Placental epithelial cell (primary cell): Measurements from ENCODE around the gene FTL. TPM values are rescaled to one million over a fixed set of nuclear protein-coding genes. Genes with fewer than 3 reads are reported as not detected.

Experiments
- small RNA-seq: library from RNA; depleted of rRNA; stranded (forward); fragments of <200 nt; gene quantifications from one replicate; pipeline ENCODE3, GENCODE V24; 2012
- total RNA-seq: library from RNA; depleted of rRNA; stranded (reverse); fragments of >200 nt; gene quantifications from 2 replicates; pipeline ENCODE4 v1.2.3, GENCODE V29; 2012

Gene FTL
- total RNA-seq, result 1,769 and 2,040 TPM in 2 replicates

DNA sequence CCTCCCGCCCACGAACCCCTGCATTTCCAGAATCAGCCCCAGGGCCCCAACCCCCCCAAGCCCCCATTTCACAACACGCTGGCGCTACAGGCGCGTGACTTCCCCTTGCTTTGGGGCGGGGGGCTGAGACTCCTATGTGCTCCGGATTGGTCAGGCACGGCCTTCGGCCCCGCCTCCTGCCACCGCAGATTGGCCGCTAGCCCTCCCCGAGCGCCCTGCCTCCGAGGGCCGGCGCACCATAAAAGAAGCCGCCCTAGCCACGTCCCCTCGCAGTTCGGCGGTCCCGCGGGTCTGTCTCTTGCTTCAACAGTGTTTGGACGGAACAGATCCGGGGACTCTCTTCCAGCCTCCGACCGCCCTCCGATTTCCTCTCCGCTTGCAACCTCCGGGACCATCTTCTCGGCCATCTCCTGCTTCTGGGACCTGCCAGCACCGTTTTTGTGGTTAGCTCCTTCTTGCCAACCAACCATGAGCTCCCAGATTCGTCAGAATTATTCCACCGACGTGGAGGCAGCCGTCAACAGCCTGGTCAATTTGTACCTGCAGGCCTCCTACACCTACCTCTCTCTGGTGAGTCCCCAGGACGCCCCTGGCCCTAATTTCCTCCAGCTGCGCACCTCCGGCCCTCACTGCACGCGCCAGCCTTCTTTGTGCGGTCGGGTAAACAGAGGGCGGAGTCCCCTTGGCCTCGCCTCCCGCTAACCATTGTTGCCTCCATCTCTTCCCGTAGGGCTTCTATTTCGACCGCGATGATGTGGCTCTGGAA lies at the start of gene FTL:
TSS of gene FTL (plus strand) at position 270 of the 766 bp plus-strand sequence. CDS start at position 469, 199 bp downstream.

DNA sequence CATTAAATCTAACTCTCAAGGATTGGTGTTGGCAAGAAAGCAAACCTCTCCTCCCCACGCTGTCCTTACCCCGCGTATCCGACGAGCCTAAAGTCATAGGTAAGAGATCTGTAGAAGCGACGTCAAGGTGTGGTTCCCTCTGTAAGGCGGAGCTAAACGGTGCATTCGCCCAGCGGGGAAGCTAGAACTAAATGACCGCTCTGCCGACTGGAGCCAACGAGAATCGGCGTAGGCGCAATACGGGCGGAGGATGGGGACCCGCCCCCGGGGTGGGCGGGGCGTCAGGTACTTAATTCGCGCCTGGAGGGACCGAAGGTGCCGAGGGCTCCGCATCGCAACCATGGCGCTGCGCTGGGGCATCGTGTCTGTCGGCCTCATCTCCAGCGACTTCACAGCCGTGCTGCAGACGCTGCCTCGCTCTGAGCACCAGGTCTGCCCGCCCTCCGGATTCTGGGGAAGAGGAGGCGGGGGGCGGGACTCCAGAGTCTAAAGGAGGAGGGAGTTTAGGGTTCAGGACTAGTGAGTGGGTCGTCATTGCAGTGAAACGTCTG lies 31.7 kb upstream of the FTL start, which contains the start of gene DHDH:
TSS of gene DHDH (plus strand) at position 318 of the 551 bp plus-strand sequence. CDS start at position 341, 23 bp downstream.

DNA sequence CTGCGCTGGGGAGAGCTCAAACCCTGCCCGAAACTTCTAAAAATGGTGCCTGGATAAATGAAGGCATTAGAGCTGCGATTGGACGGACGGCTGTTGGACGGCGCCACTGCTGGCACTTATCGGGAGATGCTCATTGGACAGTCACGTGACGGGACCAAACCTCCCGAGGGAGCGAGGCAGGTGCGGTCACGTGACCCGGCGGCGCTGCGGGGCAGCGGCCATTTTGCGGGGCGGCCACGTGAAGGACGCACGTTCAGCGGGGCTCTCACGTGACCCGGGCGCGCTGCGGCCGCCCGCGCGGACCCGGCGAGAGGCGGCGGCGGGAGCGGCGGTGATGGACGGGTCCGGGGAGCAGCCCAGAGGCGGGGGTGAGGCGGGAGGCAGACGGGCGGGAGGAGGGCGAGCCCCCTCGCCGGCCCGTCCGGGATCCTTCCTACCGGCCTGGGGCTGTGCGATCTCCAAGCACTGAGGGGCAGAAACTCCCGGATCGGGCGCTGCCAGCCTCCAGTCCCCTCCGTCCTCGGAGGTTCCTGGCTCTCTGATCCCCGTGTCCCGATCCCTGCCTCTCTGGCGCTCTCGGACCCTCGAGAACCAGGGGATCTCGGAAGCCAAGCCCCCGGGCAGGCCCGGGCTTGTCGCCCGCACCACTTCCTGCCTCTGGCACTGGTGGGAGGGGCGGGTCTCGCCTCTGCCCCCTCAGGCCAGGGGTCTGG lies 10.4 kb upstream of the FTL start, which contains the start of gene BAX:
TSS of gene BAX (plus strand) at position 281 of the 713 bp plus-strand sequence. CDS start at position 335, 54 bp downstream.

DNA sequence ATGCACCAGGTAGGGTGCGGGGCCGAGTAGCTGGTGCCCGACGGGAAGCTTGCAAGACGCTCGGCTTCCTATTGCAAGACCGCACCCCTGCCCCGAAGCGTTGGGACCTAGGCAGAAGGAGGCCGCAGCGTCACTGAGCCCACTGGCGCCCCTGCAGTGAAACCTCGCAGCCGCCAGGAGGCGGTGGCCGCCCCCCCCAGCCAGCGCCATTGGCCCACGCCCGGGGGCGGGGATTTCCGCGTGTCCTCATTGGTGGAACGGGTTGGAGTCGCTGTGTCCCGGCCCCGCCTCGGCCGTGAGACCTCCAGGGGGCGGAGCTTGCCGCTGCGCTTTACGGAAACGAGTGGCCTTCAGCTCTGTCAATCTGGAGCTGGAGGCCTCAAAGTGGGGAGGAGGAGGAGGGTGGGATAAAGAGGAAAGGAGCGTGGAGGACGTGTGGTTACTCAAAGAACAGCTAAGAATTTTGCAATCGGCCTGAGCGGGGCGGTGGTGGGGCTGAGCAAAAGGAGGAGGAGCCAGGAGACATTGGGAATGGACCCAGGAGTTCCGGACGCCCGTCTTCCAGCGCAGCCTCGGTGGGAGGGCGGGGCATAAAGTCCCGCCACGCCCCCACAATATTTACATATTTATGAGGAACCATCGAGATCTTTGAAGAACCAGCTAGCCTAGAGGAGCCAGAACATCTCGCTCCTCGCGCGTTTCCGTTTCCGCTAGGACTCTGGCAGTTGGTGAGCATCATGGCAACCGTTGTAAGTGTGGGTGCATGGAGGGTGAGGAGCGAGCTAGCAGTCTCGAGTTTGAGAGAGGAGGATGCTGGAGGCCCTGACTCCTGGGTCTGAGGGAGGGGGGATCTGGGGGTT lies 28.3 kb downstream of the FTL start, which contains the start of the genes GYS1 and RUVBL2:
TSS of gene GYS1 (minus strand) at position 135 of the 860 bp plus-strand sequence. CDS start 197 bp downstream, outside the sequence.
TSS of gene RUVBL2 (plus strand) at position 713 of the 860 bp plus-strand sequence. CDS start at position 738, 25 bp downstream.

Small RNA genes within 50 kb of the gene (small RNA-seq; reads per million reads assigned to genes)
- gene AC026803.1 (not detected), gene MIR6798 (not detected)

Other genes with a start within 250 kb of the FTL start
- gene MAMSTR, start 245.6 kb upstream of the FTL start, total RNA-seq, result 1.3 and 2.4 TPM in 2 replicates
- gene RASIP1, start 224.7 kb upstream of the FTL start, total RNA-seq, result 2.7 and 4.2 TPM in 2 replicates
- gene IZUMO1, start 218.4 kb upstream of the FTL start, total RNA-seq, result 0.39 TPM in 1 of 2 replicates, not detected in the other
- 0.39 and 1.5 TPM in 2 replicates for gene FUT1, start 212.7 kb upstream of the FTL start, total RNA-seq
- gene FGF21, start 209.8 kb upstream of the FTL start, total RNA-seq, result 0.39 TPM in 1 of 2 replicates, not detected in the other
- 15.7 and 22.6 TPM in 2 replicates for gene BCAT2, start 154.3 kb upstream of the FTL start, total RNA-seq
- gene HSD17B14, start 128.8 kb upstream of the FTL start, total RNA-seq, result 3.8 and 20.4 TPM in 2 replicates
- gene PLEKHA4, start 96.7 kb upstream of the FTL start, total RNA-seq, result 1.2 and 3.9 TPM in 2 replicates
- gene PPP1R15A, start 92.9 kb upstream of the FTL start, total RNA-seq, result 28.7 and 75.8 TPM in 2 replicates
- 0.22 and 0.79 TPM in 2 replicates for gene TULP2, start 66.6 kb upstream of the FTL start, total RNA-seq
- gene NUCB1, start 65.0 kb upstream of the FTL start, total RNA-seq, result 169 and 326 TPM in 2 replicates
- gene DHDH, start 31.6 kb upstream of the FTL start, total RNA-seq, result 1.2 TPM in 1 of 2 replicates, not detected in the other
- gene BAX, start 10.4 kb upstream of the FTL start, total RNA-seq, result 41.6 and 99.3 TPM in 2 replicates
- gene GYS1, start 28.0 kb downstream of the FTL start, total RNA-seq, result 66.0 and 128 TPM in 2 replicates
- gene RUVBL2, start 28.6 kb downstream of the FTL start, total RNA-seq, result 108 and 286 TPM in 2 replicates
- not detected in 2 replicates for gene LHB, start 51.8 kb downstream of the FTL start, total RNA-seq
- gene CGB3, start 59.0 kb downstream of the FTL start, total RNA-seq, result not detected in 2 replicates
- gene CGB2, start 66.6 kb downstream of the FTL start, total RNA-seq, result not detected in 2 replicates
- not detected in 2 replicates for gene CGB1, start 71.6 kb downstream of the FTL start, total RNA-seq
- 0.39 TPM in 1 of 2 replicates, not detected in the other for gene CGB5, start 78.5 kb downstream of the FTL start, total RNA-seq
- 0.39 and 2.3 TPM in 2 replicates for gene CGB8, start 83.8 kb downstream of the FTL start, total RNA-seq
- 2.2 and 4.7 TPM in 2 replicates for gene CGB7, start 92.4 kb downstream of the FTL start, total RNA-seq
- gene NTF4, start 99.5 kb downstream of the FTL start, total RNA-seq, result 6.7 and 20.8 TPM in 2 replicates
- gene KCNA7, start 107.4 kb downstream of the FTL start, total RNA-seq, result under 0.01 TPM in 1 of 2 replicates, not detected in the other
- 147 and 205 TPM in 2 replicates for gene SNRNP70, start 120.1 kb downstream of the FTL start, total RNA-seq
- 5.1 and 13.0 TPM in 2 replicates for gene LIN7B, start 149.1 kb downstream of the FTL start, total RNA-seq
- 1.2 and 1.3 TPM in 2 replicates for gene C19orf73, start 153.8 kb downstream of the FTL start, total RNA-seq
- 8.1 and 10.2 TPM in 2 replicates for gene PPFIA3, start 154.2 kb downstream of the FTL start, total RNA-seq
- gene HRC, start 190.1 kb downstream of the FTL start, total RNA-seq, result 0.11 and 0.39 TPM in 2 replicates
- 35.0 and 36.5 TPM in 2 replicates for gene TRPM4, start 192.5 kb downstream of the FTL start, total RNA-seq